GM12878 (cell line): ENCODE measurements around the gene SORBS2. TPM values are rescaled to one million over a fixed set of nuclear protein-coding genes. Genes with fewer than 3 reads are reported as not detected.

ENCODE experiments used
- ASH2L ChIP-seq: fragments of 300-600, 200-600 bp; sonication (generic); IDR thresholded peaks from 2 replicates; pipeline ENCODE4 v1.6.1; 2017; ENCODE audit warnings: low read depth, mild to moderate bottlenecking, borderline replicate concordance
- BACH1 ChIP-seq: fragments of 450-650 bp; IDR thresholded peaks from 2 replicates; pipeline ENCODE4 v1.6.1; 2017; ENCODE audit warnings: mild to moderate bottlenecking, borderline replicate concordance
- CEBPZ ChIP-seq: fragments of 150-350 bp; IDR thresholded peaks from 2 replicates; pipeline ENCODE4 v1.6.1; 2016; ENCODE audit warnings: low read depth, low read length
- FOXK2 ChIP-seq: fragments of 450-650 bp; IDR thresholded peaks from 2 replicates; pipeline ENCODE4 v1.6.1; 2017; ENCODE audit warnings: mild to moderate bottlenecking, moderate library complexity
- HSF1 ChIP-seq: fragments of 150-350 bp; IDR thresholded peaks from 2 replicates; pipeline ENCODE4 v1.6.1; 2014; ENCODE audit warnings: mild to moderate bottlenecking, low read depth, low read length
- IKZF2 ChIP-seq, 2 experiments: fragments of 450-650 bp; IDR thresholded peaks; 2 replicates each; pipeline ENCODE4 v1.6.1; 2017; ENCODE audit warnings: mild to moderate bottlenecking in 2 of 2, moderate library complexity in 2 of 2
- NFYB ChIP-seq: IDR thresholded peaks from 2 replicates; pipeline ENCODE4 v1.6.1; 2011; ENCODE audit warnings: low read depth, mild to moderate bottlenecking, low read length, improper control_type of control experiment, moderate library complexity; ENCODE audit not compliant: insufficient read depth
- PAX5 ChIP-seq: IDR thresholded peaks from 2 replicates; pipeline ENCODE4 v1.6.1; 2011; ENCODE audit warnings: low read depth, low read length, borderline replicate concordance
- POLR2A ChIP-seq: IDR thresholded peaks from 2 replicates; pipeline ENCODE4 v1.6.1; 2011; ENCODE audit warnings: low read depth, mild to moderate bottlenecking, low read length
- SMARCA5 ChIP-seq: fragments of 450-650 bp; IDR thresholded peaks from 2 replicates; pipeline ENCODE4 v1.6.1; 2017; ENCODE audit warnings: mild to moderate bottlenecking
- TCF12 ChIP-seq: IDR thresholded peaks from 2 replicates; pipeline ENCODE4 v1.6.1; 2011; ENCODE audit warnings: low read depth, mild to moderate bottlenecking, low read length
- TCF3 ChIP-seq: IDR thresholded peaks from 2 replicates; pipeline ENCODE4 v1.6.1; 2012; ENCODE audit warnings: low read depth, mild to moderate bottlenecking, low read length, borderline replicate concordance; ENCODE audit not compliant: insufficient read depth
- ZNF592 ChIP-seq: fragments of 450-650 bp; IDR thresholded peaks from 2 replicates; pipeline ENCODE4 v1.6.1; 2017; ENCODE audit warnings: mild to moderate bottlenecking, moderate library complexity
- ZNF622 ChIP-seq: fragments of 450-650 bp; IDR thresholded peaks from 2 replicates; pipeline ENCODE4 v1.6.1; 2017; ENCODE audit warnings: mild to moderate bottlenecking, inconsistent platforms
- ZNF687 ChIP-seq: fragments of 450-650 bp; IDR thresholded peaks from 2 replicates; pipeline ENCODE4 v1.6.1; 2017; ENCODE audit warnings: mild to moderate bottlenecking, moderate library complexity
- polyA plus RNA-seq, 11 experiments: library from polyadenylated mRNA; depleted of rRNA in 4 of 11; unstranded in 6 of 11; stranded (reverse) in 5 of 11; fragments of >200 nt; fragmentation: Nextera tagmentation in 4 of 11; fragmentation: Illumina TruSeq in 1 of 11; extraction: Ambion mirVana in 4 of 11; extraction: Trizol in 1 of 11; gene quantifications; 1 replicate in 1 of 11; 2 replicates in 10 of 11; pipeline versions ENCODE4 v1.2.1 to v1.2.3, GENCODE V29; 2011 to 2016; ENCODE audit warnings: inconsistent platforms in 2 of 11, missing spikeins in 2 of 11, low read depth in 1 of 11
- total RNA-seq, 4 experiments: library from RNA; depleted of rRNA in 3 of 4; stranded (reverse); fragments of >200 nt in 3 of 4; fragmentation: Illumina TruSeq in 1 of 4; extraction: Trizol in 1 of 4; gene quantifications; 2 replicates each; pipeline versions ENCODE4 v1.2.1 to v1.2.3, GENCODE V29; 2013 to 2021

Gene SORBS2
- total and polyA plus RNA-seq, 10 of the 15 experiments (the other 5 are each of a cell fraction or from before 2014, with no cell fraction given) = 0.06 to 3.0 (median 0.79) TPM

- TF ChIP-seq ZNF592 = no peak
- TF ChIP-seq POLR2A = no peak
- peak; percentile 91 for TF ChIP-seq PAX5
- TF ChIP-seq TCF3 = 0 out of 2 replicates have a peak, but pooled peaks have one; percentile 48
- TF ChIP-seq HSF1 = no peak
- no peak for TF ChIP-seq ASH2L
- TF ChIP-seq ZNF622 = no peak
- TF ChIP-seq SMARCA5 = no peak
- TF ChIP-seq CEBPZ = no peak
- no peak for TF ChIP-seq NFYB
- TF ChIP-seq FOXK2 = no peak
- no peak for TF ChIP-seq BACH1
- no peak for TF ChIP-seq IKZF2 (IDR thresholded peaks at IDR 0.05)
- no peak for TF ChIP-seq ZNF687
- TF ChIP-seq TCF12 = 0 out of 2 replicates have a peak, but pooled peaks have one; percentile 34
Measured at GRCh38 chr4:185811509-185812364, at the start of gene SORBS2 (continued).
